SU-DHL-6 (cell line): ENCODE measurements around the gene KAZALD1.

Source experiments
- EZH2phosphoT487 ChIP-seq: fragments of 200-600 bp; sonication (generic), shearing (Covaris generic); conservative IDR thresholded peaks from 2 replicates; pipeline ENCODE4 v1.6.1; 2018; ENCODE audit warnings: mild to moderate bottlenecking, antibody characterized with exemption, low read length, moderate library complexity, mixed read lengths
- TF ChIP-seq, protein P1 (sequence below): fragments of 200-600 bp; sonication (generic); IDR thresholded peaks from one replicate; pipeline ENCODE4 v1.5.1; 2017; ENCODE audit warnings: antibody characterized with exemption, mild to moderate bottlenecking, low read length, moderate library complexity; ENCODE audit not compliant: insufficient read depth, poor library complexity, severe bottlenecking

DNA sequence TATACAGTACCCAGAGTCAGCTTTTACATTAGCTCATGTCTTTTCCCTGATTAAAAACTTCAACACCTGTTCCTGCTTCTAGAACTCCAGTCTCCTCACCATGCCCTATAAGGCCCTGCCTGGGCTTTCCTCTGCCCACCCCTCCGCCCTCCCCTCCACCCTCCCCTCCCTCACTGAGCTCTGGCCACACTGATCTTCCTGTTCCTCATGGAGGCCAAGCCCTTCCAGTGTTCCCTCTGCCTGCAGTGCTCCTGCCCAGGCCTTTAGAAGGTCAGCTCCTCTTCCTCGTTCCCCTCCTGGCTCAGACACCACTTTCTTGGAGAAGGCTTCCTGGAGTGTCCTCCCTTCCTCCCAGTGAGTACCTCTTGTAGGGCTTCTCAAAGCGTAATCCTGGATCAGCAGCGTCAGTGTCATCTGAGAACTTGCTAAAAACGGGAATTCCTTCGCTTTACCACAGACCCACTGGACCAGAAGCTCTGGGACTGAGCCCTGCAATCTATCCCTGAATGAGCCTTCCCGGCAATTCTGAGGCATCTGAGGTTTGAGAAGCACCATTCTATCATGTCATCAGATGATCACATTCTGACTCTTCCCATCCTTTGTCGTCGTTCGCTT, 34.6 kb upstream of the KAZALD1 start:
- TF ChIP-seq, protein P1, sequence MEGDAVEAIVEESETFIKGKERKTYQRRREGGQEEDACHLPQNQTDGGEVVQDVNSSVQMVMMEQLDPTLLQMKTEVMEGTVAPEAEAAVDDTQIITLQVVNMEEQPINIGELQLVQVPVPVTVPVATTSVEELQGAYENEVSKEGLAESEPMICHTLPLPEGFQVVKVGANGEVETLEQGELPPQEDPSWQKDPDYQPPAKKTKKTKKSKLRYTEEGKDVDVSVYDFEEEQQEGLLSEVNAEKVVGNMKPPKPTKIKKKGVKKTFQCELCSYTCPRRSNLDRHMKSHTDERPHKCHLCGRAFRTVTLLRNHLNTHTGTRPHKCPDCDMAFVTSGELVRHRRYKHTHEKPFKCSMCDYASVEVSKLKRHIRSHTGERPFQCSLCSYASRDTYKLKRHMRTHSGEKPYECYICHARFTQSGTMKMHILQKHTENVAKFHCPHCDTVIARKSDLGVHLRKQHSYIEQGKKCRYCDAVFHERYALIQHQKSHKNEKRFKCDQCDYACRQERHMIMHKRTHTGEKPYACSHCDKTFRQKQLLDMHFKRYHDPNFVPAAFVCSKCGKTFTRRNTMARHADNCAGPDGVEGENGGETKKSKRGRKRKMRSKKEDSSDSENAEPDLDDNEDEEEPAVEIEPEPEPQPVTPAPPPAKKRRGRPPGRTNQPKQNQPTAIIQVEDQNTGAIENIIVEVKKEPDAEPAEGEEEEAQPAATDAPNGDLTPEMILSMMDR: no peak
- TF ChIP-seq EZH2phosphoT487: no peak
